ENCODE data around the gene GBE1.
"Not testable (repeated sequence)": the region's sequence is repeated elsewhere in the genome, so short reads cannot be mapped to it uniquely, and the experiment has no call there.

The GBE1 gene

DNA sequence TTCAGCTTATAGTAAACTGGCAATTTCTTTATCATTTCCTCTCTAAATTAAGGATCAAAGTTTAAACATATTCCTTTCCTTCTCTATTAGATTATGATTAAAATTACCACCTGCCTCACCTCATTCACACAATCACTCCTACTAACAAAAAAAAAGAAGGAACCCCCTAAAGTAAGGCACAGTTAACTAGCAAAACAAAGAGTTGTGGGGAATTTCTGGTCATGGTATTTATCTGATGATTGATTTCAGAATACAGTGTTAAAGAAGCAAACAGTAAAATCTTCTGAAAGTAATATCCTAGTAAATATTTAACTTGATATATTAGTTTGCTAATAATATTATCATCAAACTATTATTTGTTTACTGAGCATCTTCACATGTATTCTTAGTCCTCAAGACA is 8.8 kb downstream of the GBE1 start:
- no peak overlapping the region for H3K27ac ChIP-seq
- peaks cover 3% of the 10 kb centered on the region for H3K9me3 ChIP-seq (ENCODE audit: severe bottlenecking)
- no peak for DNase-seq
- no peaks in the 10 kb centered on the region for H3K27me3 ChIP-seq (ENCODE audit: insufficient read depth, low read depth, severe bottlenecking)
- H3K36me3 ChIP-seq = no peaks in the 10 kb centered on the region
- H3K4me3 ChIP-seq (ENCODE audit: low read depth, low read length) = no peak overlapping the region
- TF ChIP-seq, protein P1, sequence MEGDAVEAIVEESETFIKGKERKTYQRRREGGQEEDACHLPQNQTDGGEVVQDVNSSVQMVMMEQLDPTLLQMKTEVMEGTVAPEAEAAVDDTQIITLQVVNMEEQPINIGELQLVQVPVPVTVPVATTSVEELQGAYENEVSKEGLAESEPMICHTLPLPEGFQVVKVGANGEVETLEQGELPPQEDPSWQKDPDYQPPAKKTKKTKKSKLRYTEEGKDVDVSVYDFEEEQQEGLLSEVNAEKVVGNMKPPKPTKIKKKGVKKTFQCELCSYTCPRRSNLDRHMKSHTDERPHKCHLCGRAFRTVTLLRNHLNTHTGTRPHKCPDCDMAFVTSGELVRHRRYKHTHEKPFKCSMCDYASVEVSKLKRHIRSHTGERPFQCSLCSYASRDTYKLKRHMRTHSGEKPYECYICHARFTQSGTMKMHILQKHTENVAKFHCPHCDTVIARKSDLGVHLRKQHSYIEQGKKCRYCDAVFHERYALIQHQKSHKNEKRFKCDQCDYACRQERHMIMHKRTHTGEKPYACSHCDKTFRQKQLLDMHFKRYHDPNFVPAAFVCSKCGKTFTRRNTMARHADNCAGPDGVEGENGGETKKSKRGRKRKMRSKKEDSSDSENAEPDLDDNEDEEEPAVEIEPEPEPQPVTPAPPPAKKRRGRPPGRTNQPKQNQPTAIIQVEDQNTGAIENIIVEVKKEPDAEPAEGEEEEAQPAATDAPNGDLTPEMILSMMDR (IDR thresholded peaks at IDR 0.05; ENCODE audit: low read depth, low read length) = no peak

DNA sequence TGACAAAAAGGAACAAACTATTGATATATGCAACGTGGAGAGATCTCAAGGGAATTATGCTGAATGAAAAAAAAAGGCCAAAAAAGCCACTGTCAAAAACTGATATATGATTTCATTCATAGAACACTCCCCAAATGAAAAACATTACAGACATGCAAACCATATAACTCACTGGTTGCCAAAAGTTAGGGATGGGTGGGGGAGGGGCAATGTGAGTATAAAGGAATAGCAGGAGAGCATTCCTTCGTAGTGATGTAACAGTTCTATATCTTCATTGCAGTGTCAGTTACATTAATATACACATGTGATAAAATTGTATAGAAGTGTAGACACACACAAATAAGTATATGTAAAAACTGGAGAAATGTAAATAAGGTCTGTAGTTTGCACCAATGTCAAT is 12.2 kb downstream of the GBE1 start:
- H3K9me3 ChIP-seq (ENCODE audit: severe bottlenecking) = no peaks in the 10 kb centered on the region
- no peak for DNase-seq
- H3K27ac ChIP-seq = no peak overlapping the region
- no peaks in the 10 kb centered on the region for H3K27me3 ChIP-seq (ENCODE audit: insufficient read depth, low read depth, severe bottlenecking)
- no peaks in the 10 kb centered on the region for H3K36me3 ChIP-seq
- no peak overlapping the region for H3K4me3 ChIP-seq (ENCODE audit: low read depth, low read length)
- TF ChIP-seq, protein P1 (IDR thresholded peaks at IDR 0.05; ENCODE audit: low read depth, low read length) = no peak

DNA sequence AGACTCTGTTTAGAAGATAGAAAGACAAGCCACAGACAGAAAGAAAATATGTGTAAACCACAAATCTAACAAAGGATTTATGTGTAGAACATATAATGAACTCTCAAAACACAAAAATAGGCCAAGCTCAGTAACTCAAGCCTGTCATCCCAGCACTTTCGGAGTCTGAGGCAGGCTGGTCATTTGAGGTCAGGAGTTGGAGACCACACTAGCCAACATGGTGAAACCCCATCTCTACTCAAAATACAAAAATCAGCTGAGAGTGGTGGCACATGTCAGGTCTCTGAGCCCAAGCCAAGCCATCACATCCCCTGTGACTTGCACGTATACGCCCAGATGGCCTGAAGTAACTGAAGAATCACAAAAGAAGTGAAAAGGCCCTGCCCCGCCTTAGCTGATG is 14.2 kb downstream of the GBE1 start:
- H3K27ac ChIP-seq; H3K36me3 ChIP-seq; DNase-seq; H3K9me3 ChIP-seq (ENCODE audit: severe bottlenecking); H3K4me3 ChIP-seq (ENCODE audit: low read depth, low read length); H3K27me3 ChIP-seq (ENCODE audit: insufficient read depth, low read depth, severe bottlenecking): not testable (repeated sequence)

- Histone ChIP-seq H3K27ac (no peak overlapping the region), H3K27me3 (ENCODE audit: insufficient read depth, low read depth, severe bottlenecking) (no peaks in the 10 kb centered on the region), H3K36me3 (no peaks in the 10 kb centered on the region), H3K9me3 (ENCODE audit: severe bottlenecking) (no peaks in the 10 kb centered on the region), H3K4me3 (ENCODE audit: low read depth, low read length) (no peak overlapping the region)
- DNase-seq = no peak
- TF ChIP-seq, protein P1 (IDR thresholded peaks at IDR 0.05; ENCODE audit: low read depth, low read length) = no peak
Observed at GRCh38 chr3:81744366-81744765, 17.1 kb downstream of the GBE1 start.

DNA sequence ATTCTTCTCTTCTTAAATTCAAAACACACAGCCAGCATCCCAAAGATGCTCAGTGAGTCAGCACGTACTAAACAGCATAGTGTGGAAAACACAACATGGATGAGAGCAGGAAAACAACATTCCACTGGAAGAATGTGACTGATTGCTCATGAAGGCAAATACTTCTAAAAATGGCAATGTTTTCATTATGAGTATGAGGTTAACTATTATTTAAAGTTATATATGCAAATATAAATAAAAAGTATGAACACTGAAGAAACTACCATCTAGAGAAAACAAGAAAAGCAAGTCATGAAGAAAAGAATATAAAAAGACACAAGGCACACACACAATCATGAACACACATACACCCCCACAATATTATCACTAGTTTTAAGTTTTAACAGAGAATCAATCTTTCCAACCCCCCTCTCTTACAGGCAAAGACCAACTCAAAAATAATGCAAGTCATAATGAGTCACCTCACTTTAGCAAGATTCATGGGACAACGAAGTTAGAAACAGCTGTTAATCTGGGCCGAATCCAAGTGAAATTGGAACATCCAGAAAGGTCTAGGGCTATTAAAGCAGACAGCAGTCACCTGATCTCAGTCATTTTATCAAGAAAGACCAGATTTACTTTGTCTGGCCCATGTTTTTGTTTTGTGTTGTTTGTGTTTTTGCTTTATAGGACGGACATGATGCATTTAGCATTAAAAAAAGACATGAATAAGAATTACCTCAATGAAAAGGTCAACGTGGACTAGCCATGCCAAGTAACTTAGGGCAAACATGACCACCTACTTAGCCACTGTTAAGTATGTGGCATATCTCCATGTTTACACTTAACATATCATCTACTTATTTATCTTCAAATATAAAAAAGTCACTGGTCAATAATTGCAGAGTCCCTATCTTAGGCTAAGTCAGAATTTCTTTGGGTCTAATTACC is 18.1 kb downstream of the GBE1 start:
- DNase-seq = no peak
- TF ChIP-seq, protein P1 (IDR thresholded peaks at IDR 0.05; ENCODE audit: low read depth, low read length) = no peak
- H3K27ac ChIP-seq = no peak overlapping the region
- H3K4me3 ChIP-seq (ENCODE audit: low read depth, low read length) = no peak overlapping the region
- no peaks in the 10 kb centered on the region for H3K36me3 ChIP-seq
- no peaks in the 10 kb centered on the region for H3K27me3 ChIP-seq (ENCODE audit: insufficient read depth, low read depth, severe bottlenecking)
- H3K9me3 ChIP-seq (ENCODE audit: severe bottlenecking) = no peaks in the 10 kb centered on the region

DNA sequence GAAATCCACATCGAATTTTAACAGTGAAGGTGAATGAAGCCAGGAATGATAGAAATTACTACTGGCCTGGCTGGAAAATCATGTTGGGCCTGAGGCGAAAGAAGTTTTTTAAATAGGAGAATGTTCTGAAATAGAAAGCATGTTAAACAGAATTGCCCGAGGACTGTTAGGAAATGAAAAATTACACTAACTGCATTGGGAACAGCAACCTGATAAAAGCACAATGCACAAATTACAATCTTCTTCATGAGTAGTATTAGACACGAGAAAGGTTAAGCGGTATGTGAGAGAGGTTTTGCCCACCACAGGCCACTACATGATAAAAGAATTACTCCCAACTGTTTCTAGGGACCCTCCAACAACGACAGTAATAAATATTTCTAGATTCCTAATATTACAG is 18.9 kb downstream of the GBE1 start:
- no peak overlapping the region for H3K4me3 ChIP-seq (ENCODE audit: low read depth, low read length)
- DNase-seq = no peak
- H3K9me3 ChIP-seq (ENCODE audit: severe bottlenecking) = no peaks in the 10 kb centered on the region
- no peaks in the 10 kb centered on the region for H3K27me3 ChIP-seq (ENCODE audit: insufficient read depth, low read depth, severe bottlenecking)
- TF ChIP-seq, protein P1 (IDR thresholded peaks at IDR 0.05; ENCODE audit: low read depth, low read length) = no peak
- H3K27ac ChIP-seq = no peak overlapping the region
- no peaks in the 10 kb centered on the region for H3K36me3 ChIP-seq

Measured in WERI-Rb-1 (cell line).